ENCODE measurements around the gene MAPK10.
"Not testable (repeated sequence)": the region's sequence is repeated elsewhere in the genome, so short reads cannot be mapped to it uniquely, and the experiment has no call there.

DNA sequence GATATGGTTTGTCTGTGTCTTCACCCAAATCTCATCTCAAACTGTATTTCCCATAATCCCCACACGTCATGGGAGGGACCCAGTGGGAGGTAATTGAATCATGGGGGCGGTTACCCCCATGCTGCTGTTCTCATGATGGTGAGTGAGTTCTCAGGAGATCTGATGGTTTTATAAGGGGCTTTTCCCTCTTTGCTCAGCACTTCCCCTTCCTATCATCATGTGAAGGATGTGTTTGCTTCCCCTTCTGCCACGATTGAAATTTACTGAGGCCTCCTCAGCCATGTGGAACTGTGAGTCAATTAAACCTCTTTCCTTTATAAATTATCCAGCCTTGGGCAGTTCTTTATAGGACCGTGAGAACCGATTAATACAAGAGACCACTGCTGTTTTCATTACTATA lies 29.4 kb downstream of the MAPK10 start:
- TF ChIP-seq, protein P1, sequence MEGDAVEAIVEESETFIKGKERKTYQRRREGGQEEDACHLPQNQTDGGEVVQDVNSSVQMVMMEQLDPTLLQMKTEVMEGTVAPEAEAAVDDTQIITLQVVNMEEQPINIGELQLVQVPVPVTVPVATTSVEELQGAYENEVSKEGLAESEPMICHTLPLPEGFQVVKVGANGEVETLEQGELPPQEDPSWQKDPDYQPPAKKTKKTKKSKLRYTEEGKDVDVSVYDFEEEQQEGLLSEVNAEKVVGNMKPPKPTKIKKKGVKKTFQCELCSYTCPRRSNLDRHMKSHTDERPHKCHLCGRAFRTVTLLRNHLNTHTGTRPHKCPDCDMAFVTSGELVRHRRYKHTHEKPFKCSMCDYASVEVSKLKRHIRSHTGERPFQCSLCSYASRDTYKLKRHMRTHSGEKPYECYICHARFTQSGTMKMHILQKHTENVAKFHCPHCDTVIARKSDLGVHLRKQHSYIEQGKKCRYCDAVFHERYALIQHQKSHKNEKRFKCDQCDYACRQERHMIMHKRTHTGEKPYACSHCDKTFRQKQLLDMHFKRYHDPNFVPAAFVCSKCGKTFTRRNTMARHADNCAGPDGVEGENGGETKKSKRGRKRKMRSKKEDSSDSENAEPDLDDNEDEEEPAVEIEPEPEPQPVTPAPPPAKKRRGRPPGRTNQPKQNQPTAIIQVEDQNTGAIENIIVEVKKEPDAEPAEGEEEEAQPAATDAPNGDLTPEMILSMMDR (IDR thresholded peaks at IDR 0.05; ENCODE audit: poor library complexity) = not testable (repeated sequence)
- not testable (repeated sequence) for TF ChIP-seq EZH2 (IDR thresholded peaks at IDR 0.05; ENCODE audit: borderline replicate concordance); EZH2phosphoT487 (IDR thresholded peaks at IDR 0.05; ENCODE audit: low read depth, severe bottlenecking, unreplicated experiment)

All from hepatocyte (in vitro differentiated cells).